Inflammatory macrophage treated with lipopolysaccharide for 1 hour (primary cell): ENCODE data around the gene TREM2.
"Not testable (repeated sequence)": the region's sequence is repeated elsewhere in the genome, so short reads cannot be mapped to it uniquely, and the experiment has no call there.

Source experiments
- DNase-seq, 2 donors: peaks; one replicate each; pipeline ENCODE4 v3.0.0-alpha.2; 2020 to 2022

Gene TREM2

GRCh38 chr6:41153992-41154625 is 8.8 kb downstream of the TREM2 start, which contains the start of gene TREML1:
Gene TREML1, minus strand, starts transcription at chr6:41154347. Its CDS starts 59 bp downstream, at chr6:41154288.
- DNase-seq = no peak

GRCh38 chr6:41153451-41153850 is 9.5 kb downstream of the TREM2 start:
- DNase-seq = no peak

- DNase-seq = no peak
Measured at GRCh38 chr6:41150671-41151070, 12.2 kb downstream of the TREM2 start.

GRCh38 chr6:41147917-41148316 is 15.0 kb downstream of the TREM2 start:
- DNase-seq = no peak

GRCh38 chr6:41136911-41137310 is 26.0 kb downstream of the TREM2 start:
- no peak for DNase-seq

- no peak for DNase-seq
Measured at GRCh38 chr6:41135062-41135832, 27.7 kb downstream of the TREM2 start.

- DNase-seq = no peak
Measured at GRCh38 chr6:41132254-41132653, 30.7 kb downstream of the TREM2 start.

- DNase-seq = no peak
Measured at GRCh38 chr6:41125282-41125681, 37.6 kb downstream of the TREM2 start.

GRCh38 chr6:41122918-41123317 is 40.0 kb downstream of the TREM2 start:
- DNase-seq = no peak

- DNase-seq = no peak
Measured at GRCh38 chr6:41122373-41122772, 40.5 kb downstream of the TREM2 start.

GRCh38 chr6:41120058-41120457 is 42.9 kb downstream of the TREM2 start:
- DNase-seq = no peak

GRCh38 chr6:41119508-41119907 is 43.4 kb downstream of the TREM2 start:
- no peak for DNase-seq

GRCh38 chr6:41115027-41115426 is 47.9 kb downstream of the TREM2 start:
- DNase-seq = not testable (repeated sequence)

- no peak for DNase-seq
Measured at GRCh38 chr6:41111017-41111416, 51.9 kb downstream of the TREM2 start.
